ENCODE data around the gene ACTRT2.

The ACTRT2 gene

DNA sequence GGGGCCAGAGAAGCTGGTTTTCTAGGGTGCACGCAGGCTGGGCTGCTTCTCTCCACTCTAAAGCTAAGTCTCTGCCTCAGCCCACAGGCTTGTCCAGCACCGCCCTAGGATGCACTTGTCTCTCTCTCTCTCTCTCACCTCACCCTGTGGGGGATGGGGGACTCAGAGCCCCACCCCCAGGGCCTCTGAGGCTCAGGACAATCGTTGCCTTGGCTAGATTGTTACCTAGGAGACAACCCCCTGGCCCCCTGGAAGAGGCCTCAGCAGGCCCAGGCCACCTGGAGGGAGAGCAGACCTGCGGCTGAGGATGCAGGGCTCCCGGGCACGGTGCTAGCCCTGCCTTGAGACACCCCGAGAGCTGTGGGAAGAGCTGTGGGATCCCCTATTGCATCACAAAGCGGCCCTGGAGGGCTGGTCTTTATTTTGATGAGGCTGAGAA, at the start of gene ACTRT2:
Gene ACTRT2 (plus strand): TSS at position 235 of the 439 bp plus-strand sequence. CDS start 220 bp downstream, outside the sequence.
- in situ Hi-C loops (cut with MboI; ENCODE audit: low sequenced_read_pairs) = no loop called here

- in situ Hi-C loops (cut with MboI; ENCODE audit: low sequenced_read_pairs) = no loop called here
These were observed 49.7 kb upstream of the ACTRT2 start for GRCh38 chr1:2971609-2972008.

- in situ Hi-C loops (cut with MboI; ENCODE audit: low sequenced_read_pairs) = no loop called here
These were observed 49.0 kb upstream of the ACTRT2 start for GRCh38 chr1:2972011-2972878.

DNA sequence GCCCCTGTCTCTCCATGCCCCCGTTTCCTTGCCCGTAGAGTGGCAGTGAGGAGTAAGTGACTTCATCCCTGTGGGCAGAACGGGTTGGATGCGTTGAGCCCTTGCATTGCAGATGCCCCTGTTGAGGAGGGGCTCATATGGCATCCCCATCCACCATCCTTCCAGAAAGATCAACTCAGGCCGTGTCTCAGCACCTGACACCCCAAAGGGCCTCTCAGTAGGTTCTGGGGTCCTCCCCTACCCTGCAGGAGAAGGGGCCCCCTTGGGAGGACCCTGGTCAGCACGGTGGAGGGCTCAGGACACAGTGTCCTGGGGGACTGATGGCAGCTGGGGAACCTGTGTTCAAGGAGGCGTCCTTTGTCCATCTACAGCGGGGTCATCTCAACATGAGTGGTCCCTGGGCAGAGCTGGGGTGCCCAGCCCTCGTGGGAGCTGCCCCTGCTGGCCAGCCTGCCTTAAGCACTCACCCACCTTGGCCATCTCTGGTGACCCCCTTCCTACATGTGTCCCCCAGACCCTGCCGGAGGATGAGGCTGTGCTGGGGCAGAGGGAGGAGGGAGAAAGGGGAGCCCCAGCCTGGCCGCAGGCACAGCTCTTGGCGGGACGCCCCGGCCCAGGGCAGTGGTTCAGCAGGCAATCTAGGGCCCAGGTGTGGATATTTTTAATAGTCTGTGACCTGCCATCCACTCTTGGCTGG, 48.2 kb upstream of the ACTRT2 start:
- in situ Hi-C loops (cut with MboI; ENCODE audit: low sequenced_read_pairs) = no loop called here

DNA sequence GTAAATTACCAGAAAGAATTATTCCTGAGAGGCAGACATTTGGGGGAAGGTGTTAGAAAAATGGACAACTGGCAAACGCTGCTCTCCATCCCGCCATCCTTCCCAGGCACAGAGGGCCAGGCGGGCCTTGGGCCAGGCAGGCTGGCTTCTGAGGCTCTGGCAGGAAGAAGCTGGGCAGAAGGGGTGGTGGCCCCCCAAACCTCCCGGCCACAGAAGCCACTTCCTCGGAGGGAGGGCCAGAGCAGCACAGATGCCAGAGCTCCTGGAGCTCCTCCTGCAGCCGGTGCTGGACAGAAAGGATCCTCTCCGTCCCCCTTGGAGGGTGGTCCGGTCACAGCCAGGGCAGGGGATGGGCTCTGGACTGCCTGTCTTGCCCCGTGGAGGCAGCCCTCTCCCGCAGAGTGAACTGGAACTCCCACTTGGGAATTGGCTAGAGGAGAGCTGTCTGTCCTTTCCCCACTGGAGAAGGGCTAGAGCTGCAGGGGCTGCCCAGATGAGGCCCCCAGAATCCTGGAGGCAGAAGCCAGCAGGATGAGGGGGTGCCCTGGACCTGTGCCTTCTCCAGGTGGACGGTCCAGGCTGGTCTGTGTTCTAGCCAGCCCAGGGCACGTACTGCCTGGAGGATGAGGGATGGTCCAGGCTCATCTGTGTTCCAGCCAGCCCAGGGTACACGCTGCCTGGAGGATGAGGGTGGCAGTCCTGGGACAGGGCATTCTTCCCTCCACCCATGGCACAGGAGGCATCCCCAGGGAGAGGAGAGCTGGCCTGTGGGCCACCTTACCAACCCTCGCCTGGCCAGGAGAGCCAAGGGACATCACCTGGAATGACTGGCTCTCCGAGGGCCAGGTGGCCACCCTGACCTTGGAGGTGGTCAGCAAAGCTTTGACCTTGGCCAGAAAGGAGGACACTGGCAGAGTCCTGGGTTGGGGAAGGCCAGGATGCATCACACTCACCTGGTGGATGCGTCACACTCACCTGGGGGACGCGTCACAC, 47.4 kb upstream of the ACTRT2 start:
- in situ Hi-C loops (cut with MboI; ENCODE audit: low sequenced_read_pairs) = no loop called here

- in situ Hi-C loops (cut with MboI; ENCODE audit: low sequenced_read_pairs) = no loop called here
These were observed 46.5 kb upstream of the ACTRT2 start for GRCh38 chr1:2974701-2975301.

DNA sequence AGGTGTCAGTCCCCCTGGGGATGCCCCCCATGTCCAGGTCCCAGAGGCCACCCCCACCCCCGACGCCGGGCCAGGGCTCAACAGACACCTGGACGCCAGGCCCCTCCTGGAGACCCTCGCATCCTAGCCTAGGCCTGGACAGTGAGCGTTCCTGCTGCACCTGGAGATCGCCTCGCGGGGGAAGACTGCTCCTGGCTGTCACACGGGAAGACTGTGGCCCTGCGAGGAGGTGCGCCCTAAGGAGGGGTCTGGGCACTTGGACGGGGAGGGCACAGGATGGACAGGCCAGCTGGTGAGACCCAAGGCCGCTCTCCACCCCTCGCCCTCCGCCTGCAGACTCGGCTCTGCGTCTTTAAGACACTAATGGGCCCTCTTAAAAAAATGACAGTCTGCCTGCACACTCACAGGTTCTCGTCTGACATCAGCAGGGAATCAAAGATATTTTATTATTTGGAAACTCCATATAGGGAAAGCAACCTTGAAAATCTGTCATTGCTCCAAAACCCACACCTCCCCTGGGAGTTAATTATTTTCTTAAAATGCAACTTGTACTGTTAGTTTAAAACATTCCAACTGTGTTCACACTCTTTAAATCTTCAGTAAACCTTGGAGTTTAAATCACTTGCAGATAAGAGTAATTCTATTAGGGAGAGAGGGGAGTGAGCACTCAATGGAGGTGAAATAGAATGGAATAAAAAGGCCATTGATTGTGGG, 45.6 kb upstream of the ACTRT2 start:
- in situ Hi-C loops (cut with MboI; ENCODE audit: low sequenced_read_pairs) = no loop called here

- in situ Hi-C loops (cut with MboI; ENCODE audit: low sequenced_read_pairs) = no loop called here
These were observed 45.1 kb upstream of the ACTRT2 start for GRCh38 chr1:2976180-2976562.

DNA sequence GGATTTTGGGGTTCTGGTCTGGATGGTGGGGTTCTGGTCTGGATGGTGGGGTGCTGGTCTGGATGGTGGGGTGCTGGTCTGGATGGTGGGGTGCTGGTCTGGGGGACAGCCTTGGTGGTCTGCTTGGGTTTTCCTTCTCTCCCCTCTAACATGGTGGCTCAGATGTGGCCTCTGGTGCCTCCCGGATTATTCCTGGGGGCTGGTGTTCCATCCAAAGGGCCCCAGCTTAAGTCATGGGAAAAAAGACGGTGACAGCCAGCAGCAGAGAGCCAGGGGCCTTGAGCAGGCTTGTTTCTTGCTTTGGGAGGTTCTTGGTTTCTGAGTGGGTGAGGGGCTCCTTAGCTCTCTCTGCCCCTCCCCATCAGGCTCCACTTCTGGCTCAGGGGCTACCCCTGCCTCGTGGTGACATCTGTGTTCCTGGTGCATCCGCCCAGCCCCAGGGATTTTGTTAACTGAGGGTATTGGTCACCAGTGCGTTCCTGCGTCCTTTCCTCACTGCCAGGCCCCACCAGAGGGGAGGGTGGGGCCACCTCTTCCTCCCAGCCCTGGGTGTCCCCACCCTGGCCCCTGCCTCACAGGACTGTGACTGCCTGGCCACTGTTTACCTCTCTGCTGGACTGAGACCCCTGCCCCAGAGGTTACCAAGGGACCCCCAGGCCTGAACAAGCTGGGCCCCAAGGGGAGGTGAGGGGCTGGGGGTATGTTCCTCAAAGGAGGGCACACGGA, 43.2 kb upstream of the ACTRT2 start:
- in situ Hi-C loops (cut with MboI; ENCODE audit: low sequenced_read_pairs) = no loop called here

DNA sequence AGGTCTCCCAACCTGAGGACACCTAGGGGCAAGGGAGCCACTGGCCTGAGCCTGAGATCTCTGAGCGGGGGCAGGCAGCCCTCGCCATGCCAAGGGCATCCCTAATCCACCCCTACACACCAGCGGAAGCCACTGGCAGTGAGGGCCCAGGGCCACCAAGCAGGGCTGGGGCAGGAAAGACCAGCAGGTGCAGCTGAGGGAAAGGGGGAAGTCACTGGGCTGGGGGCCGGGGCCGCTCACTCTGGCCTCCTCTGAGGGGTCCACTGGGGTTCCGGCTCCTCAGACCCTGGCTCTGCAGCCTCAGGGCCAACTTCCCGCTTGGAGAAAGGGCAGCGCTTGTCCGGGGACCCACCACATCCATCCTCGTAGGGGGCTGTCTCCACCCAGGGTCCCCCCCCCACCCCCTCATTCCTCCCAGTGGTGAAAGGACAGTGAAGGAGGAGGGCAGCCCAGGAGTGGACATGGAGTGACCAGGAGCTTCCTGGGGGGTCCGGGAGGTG, 42.5 kb upstream of the ACTRT2 start:
- in situ Hi-C loops (cut with MboI; ENCODE audit: low sequenced_read_pairs) = no loop called here

DNA sequence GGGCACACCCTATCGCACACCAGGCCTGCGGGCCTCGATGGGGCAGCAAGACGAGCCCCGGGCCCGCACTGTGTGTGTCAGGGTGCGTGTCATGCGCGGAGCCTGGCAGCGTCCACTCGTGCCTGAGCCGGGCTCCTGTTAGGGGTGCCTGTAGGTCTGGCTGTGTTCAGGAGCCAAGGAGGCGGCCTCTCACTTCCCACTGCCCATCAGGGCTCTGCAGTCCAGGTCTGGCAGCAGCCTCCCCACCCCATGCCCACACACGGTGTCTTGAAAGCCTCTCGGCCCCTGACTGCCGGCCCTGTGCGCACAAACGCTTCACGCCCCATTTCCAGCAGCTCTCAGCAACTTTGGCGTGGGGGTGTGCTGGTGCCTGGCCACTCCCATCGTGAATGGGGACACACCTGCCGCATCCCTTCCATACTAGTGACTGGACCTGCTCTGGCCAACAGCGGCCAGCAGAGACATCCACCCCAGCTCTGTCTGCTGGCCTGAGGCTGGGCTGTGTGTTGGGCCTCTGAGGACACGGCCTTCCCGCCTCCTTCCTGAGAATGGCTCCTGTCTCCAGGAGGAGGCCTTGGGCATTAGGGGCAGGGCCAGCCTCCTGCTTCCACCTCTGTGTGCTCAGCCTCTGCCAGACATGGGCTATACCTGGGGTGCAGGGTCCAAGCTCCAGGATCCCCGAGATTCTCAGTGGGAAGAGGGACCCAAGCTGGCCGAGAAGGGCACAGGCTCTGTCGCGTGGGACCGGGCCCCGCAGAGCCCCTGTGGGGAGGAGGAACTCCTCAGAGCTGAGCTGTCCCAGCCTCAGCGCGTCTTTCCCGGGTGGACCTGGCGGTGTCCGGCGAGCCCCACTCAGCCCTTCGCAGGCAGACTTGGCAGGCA, 41.8 kb upstream of the ACTRT2 start:
- in situ Hi-C loops (cut with MboI; ENCODE audit: low sequenced_read_pairs) = no loop called here

- in situ Hi-C loops (cut with MboI; ENCODE audit: low sequenced_read_pairs) = no loop called here
These were observed 41.0 kb upstream of the ACTRT2 start for GRCh38 chr1:2980073-2980791.

DNA sequence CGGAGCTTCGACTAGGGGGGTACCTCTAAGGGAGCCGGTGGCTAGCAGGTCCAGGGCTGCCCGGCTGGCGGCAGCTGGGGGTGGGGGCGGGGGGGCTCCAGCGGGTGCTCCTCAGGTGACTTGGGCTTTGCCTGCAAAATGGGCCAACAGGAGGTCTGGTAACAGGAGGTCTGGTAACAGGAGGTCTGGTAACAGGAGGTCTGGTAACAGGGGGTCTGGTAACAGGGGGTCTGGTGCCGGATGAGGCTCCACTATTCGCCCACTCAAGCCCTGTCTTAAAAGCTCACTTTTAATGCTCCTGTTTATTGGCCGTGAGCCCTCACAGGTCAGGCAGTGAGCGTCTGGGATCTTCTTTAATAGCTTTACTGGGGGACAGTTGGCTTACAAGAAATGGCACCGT, 40.4 kb upstream of the ACTRT2 start:
- in situ Hi-C loops (cut with MboI; ENCODE audit: low sequenced_read_pairs) = no loop called here

DNA sequence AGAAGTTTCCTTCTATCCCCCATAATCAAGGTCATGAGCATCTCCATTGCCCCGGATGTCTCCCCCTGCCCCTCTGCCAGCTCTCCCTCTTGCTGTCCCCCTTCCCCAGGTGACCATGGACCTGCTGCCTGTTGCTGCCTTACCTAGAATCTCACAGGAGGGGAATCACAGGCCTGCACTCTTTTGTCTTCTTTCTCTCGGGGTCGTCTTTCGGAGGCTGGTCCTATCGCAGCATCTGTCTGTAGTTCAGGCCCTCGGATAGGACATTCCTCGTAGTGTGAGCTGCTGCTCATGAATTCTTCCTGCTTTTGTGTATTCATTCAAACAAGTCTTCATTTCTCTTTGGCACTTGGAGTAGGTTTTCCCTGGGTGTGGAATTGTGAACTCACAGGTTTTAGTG, 39.9 kb upstream of the ACTRT2 start:
- in situ Hi-C loops (cut with MboI; ENCODE audit: low sequenced_read_pairs) = no loop called here

DNA sequence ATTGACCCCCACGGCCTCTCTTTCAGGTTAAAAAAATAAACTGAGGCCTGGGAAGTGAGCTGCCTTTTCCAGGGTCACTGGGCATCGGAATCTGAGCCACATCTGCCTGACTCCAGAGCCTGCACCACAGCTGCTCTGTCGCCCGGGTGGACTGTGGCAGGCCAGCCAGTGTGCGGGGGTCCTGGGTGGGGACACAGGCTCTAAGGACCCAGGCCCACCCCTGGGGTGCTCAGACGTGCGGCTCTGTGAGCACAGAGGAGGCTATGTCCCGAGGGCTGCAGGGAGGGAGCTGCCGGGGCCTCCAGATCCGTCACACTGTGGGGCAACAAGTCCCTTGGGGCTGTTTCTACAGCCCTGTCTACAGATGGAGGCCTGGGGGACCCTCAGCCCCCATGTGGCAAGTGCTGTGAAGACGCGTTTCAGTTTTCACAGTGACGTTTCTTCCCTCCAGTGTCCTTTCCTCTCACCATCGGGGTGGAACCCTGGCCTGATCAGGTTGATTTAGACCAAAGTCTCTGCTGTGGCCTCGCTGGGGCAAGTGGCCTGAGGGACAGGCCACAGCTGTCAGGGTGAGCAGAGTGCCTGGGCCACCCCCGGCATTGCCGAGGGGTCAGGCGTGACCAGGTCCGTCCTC, 39.2 kb upstream of the ACTRT2 start:
- in situ Hi-C loops (cut with MboI; ENCODE audit: low sequenced_read_pairs) = no loop called here

DNA sequence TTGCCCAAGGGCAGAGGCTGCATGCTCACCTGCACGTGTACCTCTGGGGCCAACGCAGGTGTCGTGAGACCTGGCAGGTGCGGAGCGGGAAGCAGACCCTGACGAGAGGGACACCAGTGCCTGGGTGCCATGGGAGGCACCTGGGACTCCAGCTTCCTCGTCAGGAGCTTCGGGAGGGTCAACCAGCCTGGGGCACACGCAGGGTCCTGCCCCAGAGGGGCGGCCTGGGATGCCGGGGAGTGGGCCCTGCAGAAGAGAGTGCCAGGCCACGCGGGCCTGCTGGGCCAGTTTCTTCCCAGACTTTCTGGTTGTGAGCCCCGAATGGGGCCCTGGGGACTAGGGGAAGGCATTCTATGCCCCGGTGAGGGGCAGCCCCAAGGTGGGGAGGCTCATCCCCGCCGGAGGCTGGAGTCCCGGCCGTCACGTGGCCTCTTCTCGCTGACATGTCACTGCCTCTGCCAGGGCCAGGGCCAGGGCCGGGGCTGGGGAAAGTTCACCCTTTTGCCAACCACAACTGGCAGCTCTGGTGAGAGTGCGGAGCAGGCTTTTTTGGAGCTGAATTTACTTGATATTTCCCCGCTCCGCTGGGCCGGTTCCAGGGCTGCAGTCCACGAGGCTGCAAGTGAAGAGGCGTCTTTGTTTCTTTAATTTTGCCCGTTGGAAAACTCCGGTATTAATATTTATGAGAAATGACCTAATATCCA, 38.5 kb upstream of the ACTRT2 start:
- in situ Hi-C loops (cut with MboI; ENCODE audit: low sequenced_read_pairs) = no loop called here
